H1 (cell line): ENCODE measurements around the gene ARHGAP18. TPM values are rescaled to one million over a fixed set of nuclear protein-coding genes. Genes with fewer than 3 reads are reported as not detected.

ENCODE experiments used
- CTCF ChIA-PET: fragments of 300-600 bp; sonication (Branson Sonifier 250); formaldehyde crosslinking; loops from one replicate; lab custom pipeline; 2021; ENCODE audit not compliant: partially characterized antibody; lab: Charles Lee
- POLR2A ChIA-PET: fragments of 300-600 bp; sonication (Branson Sonifier 250); formaldehyde crosslinking; loops from one replicate; lab custom pipeline; 2021; ENCODE audit warnings: inconsistent platforms; ENCODE audit not compliant: partially characterized antibody; lab: Charles Lee
- DNase-seq, 2 experiments: peaks; one replicate each; pipeline versions ENCODE4 v3.0.0 to v3.0.0-alpha.2; 2010 to 2022; ENCODE audit warnings: low spot score in 2 of 2, low read depth in 1 of 2, mixed read lengths in 1 of 2
- FAIRE-seq: peaks from 2 replicates; lab custom pipeline; 2011; peaks lifted over from hg19 to GRCh38; lab: Jason Lieb, UNC
- H2AFZ ChIP-seq: 2 replicates; pipeline ENCODE4 v1.8.1; 2012; ENCODE audit warnings: low read length, inconsistent platforms
- H2AK5ac ChIP-seq: 2 replicates; pipeline ENCODE4 v1.6.1; 2013; ENCODE audit warnings: low read depth, low read length
- H2BK120ac ChIP-seq: replicated peaks from 2 replicates; pipeline ENCODE3; 2013; ENCODE audit warnings: low read depth, low read length, inconsistent platforms
- H2BK12ac ChIP-seq: 2 replicates; pipeline ENCODE4 v1.6.1; 2013; ENCODE audit warnings: low read depth, low read length
- H2BK15ac ChIP-seq: 2 replicates; pipeline ENCODE4 v1.6.1; 2013; ENCODE audit warnings: low read length
- H2BK20ac ChIP-seq: 2 replicates; pipeline ENCODE4 v1.6.1; 2013; ENCODE audit warnings: low read length
- H2BK5ac ChIP-seq: 2 replicates; pipeline ENCODE4 v1.6.1; 2013; ENCODE audit warnings: low read depth, low read length
- H3K14ac ChIP-seq: 2 replicates; pipeline ENCODE4 v1.6.1; 2013; ENCODE audit warnings: inconsistent platforms; ENCODE audit not compliant: insufficient read length
- H3K18ac ChIP-seq: 2 replicates; pipeline ENCODE4 v1.6.1; 2013; ENCODE audit warnings: low read length; ENCODE audit errors: extremely low read depth
- H3K23ac ChIP-seq: 2 replicates; pipeline ENCODE4 v1.6.1; 2013; ENCODE audit warnings: inconsistent platforms; ENCODE audit not compliant: insufficient read length
- H3K23me2 ChIP-seq: 2 replicates; pipeline ENCODE4 v1.6.1; 2013; ENCODE audit warnings: low read depth, low read length
- H3K27ac ChIP-seq: 2 replicates; pipeline ENCODE4 v1.6.1; 2011; ENCODE audit warnings: low read depth, low read length, inconsistent platforms
- H3K27me3 ChIP-seq, 4 experiments: replicated peaks in 1 of 4; 1 replicate in 1 of 4; 2 replicates in 3 of 4; pipeline versions ENCODE4 v1.6.1 to v1.8.1; 2011 to 2013; ENCODE audit warnings: low read length in 3 of 4, mild to moderate bottlenecking in 3 of 4, inconsistent platforms in 2 of 4, mixed read lengths in 2 of 4, moderate library complexity in 1 of 4; ENCODE audit not compliant: control insufficient read depth in 3 of 4, insufficient read depth in 3 of 4; ENCODE audit errors: extremely low read depth in 1 of 4
- H3K36me3 ChIP-seq, 4 experiments: 2 replicates each; pipeline versions ENCODE4 v1.6.1 to v1.8.1; 2011 to 2013; ENCODE audit warnings: mild to moderate bottlenecking in 4 of 4, low read length in 3 of 4, moderate library complexity in 2 of 4, control low read depth in 1 of 4, inconsistent platforms in 1 of 4; ENCODE audit not compliant: insufficient read depth in 4 of 4, control insufficient read depth in 2 of 4
- H3K4ac ChIP-seq: replicated peaks from 2 replicates; pipeline ENCODE3; 2013; ENCODE audit warnings: low read length, low read depth, mixed read lengths, inconsistent platforms; ENCODE audit not compliant: insufficient read length
- H3K4me1 ChIP-seq, 4 experiments: replicated peaks in 1 of 4; 1 replicate in 1 of 4; 2 replicates in 3 of 4; pipeline versions ENCODE4 v1.6.1 to v1.8.1; 2011 to 2013; ENCODE audit warnings: low read length in 3 of 4, inconsistent platforms in 2 of 4, mixed read lengths in 1 of 4; ENCODE audit not compliant: insufficient read depth in 4 of 4, control insufficient read depth in 3 of 4
- H3K4me2 ChIP-seq, 2 experiments: 2 replicates each; pipeline versions ENCODE4 v1.6.1 to v1.8.1; 2011 to 2013; ENCODE audit warnings: low read depth in 2 of 2, low read length in 2 of 2, control low read depth in 1 of 2, inconsistent platforms in 1 of 2, mild to moderate bottlenecking in 1 of 2; ENCODE audit not compliant: insufficient read depth in 1 of 2
- H3K4me3 ChIP-seq, 4 experiments: fragments of 200-600, 300-600 bp in 1 of 4; sonication (generic), shearing (Covaris generic), sonication (Bioruptor Twin) in 1 of 4; 2 replicates each; pipeline versions ENCODE4 v1.5.1 to v1.8.1; 2011 to 2016; ENCODE audit warnings: low read length in 4 of 4, low read depth in 3 of 4, control low read depth in 2 of 4, inconsistent platforms in 2 of 4, mild to moderate bottlenecking in 2 of 4, mixed read lengths in 1 of 4, moderate library complexity in 1 of 4; ENCODE audit not compliant: insufficient read depth in 2 of 4; ENCODE audit errors: extremely low read depth in 1 of 4
- H3K56ac ChIP-seq: replicated peaks from 2 replicates; pipeline ENCODE3; 2013; ENCODE audit warnings: low read depth, mild to moderate bottlenecking, mixed read lengths, low read length, inconsistent platforms; ENCODE audit not compliant: insufficient read length
- H3K79me1 ChIP-seq: 2 replicates; pipeline ENCODE4 v1.6.1; 2013; ENCODE audit warnings: low read depth, low read length, control low read depth
- H3K79me2 ChIP-seq, 2 experiments: 2 replicates each; pipeline versions ENCODE4 v1.6.1 to v1.8.1; 2012 to 2013; ENCODE audit warnings: low read length in 2 of 2, mild to moderate bottlenecking in 2 of 2, inconsistent platforms in 1 of 2; ENCODE audit not compliant: insufficient read depth in 2 of 2, control insufficient read depth in 1 of 2
- H3K9ac ChIP-seq, 4 experiments: replicated peaks in 1 of 4; 1 replicate in 1 of 4; 2 replicates in 3 of 4; pipeline versions ENCODE4 v1.6.1 to v1.8.1; 2011 to 2013; ENCODE audit warnings: low read depth in 3 of 4, low read length in 3 of 4, control low read depth in 2 of 4, mild to moderate bottlenecking in 2 of 4, moderate library complexity in 2 of 4, inconsistent platforms in 1 of 4; ENCODE audit errors: extremely low read depth in 1 of 4
- H3K9me3 ChIP-seq, 2 experiments: 2 replicates each; pipeline versions ENCODE4 v1.6.1 to v1.8.1; 2012 to 2013; ENCODE audit warnings: mild to moderate bottlenecking in 2 of 2, moderate library complexity in 2 of 2, control low read depth in 1 of 2, inconsistent platforms in 1 of 2, low read depth in 1 of 2, low read length in 1 of 2, mixed read lengths in 1 of 2; ENCODE audit not compliant: insufficient read depth in 2 of 2
- H4K20me1 ChIP-seq, 2 experiments: replicated peaks in 1 of 2; 2 replicates each; pipeline versions ENCODE3 to v1.8.1; 2011 to 2013; ENCODE audit warnings: inconsistent platforms in 2 of 2, low read length in 2 of 2, mild to moderate bottlenecking in 1 of 2; ENCODE audit not compliant: insufficient read depth in 2 of 2, control insufficient read depth in 1 of 2
- H4K5ac ChIP-seq: 2 replicates; pipeline ENCODE4 v1.6.1; 2013; ENCODE audit warnings: low read length, low read depth, mixed read lengths, inconsistent platforms; ENCODE audit not compliant: insufficient read length
- H4K8ac ChIP-seq: 2 replicates; pipeline ENCODE4 v1.8.0; 2013; ENCODE audit warnings: mild to moderate bottlenecking, moderate library complexity, low read length, inconsistent platforms; ENCODE audit not compliant: insufficient read depth; ENCODE audit errors: extremely low read depth
- H4K91ac ChIP-seq: replicated peaks from 2 replicates; pipeline ENCODE3; 2013; ENCODE audit warnings: low read length, mixed read lengths, inconsistent platforms; ENCODE audit not compliant: insufficient read length
- CTBP2 ChIP-seq: IDR thresholded peaks from 2 replicates; pipeline ENCODE4 v1.7.0; 2011; ENCODE audit warnings: borderline replicate concordance, mild to moderate bottlenecking, moderate library complexity, mixed read lengths, low read length; ENCODE audit not compliant: insufficient read depth, insufficient read length
- WGBS, 2 experiments: shearing (Covaris generic) in 1 of 2; methylation state at CpG; one replicate each; pipeline versions ENCODE4 v1.1.6 to v1.1.7; 2013 to 2015; ENCODE audit warnings: low lambda C conversion rate in 2 of 2, mixed read lengths in 2 of 2, inconsistent platforms in 1 of 2, low coverage in 1 of 2, missing lambda C conversion rate in 1 of 2; ENCODE audit not compliant: insufficient replicate concordance in 2 of 2, insufficient coverage in 1 of 2, insufficient read length in 1 of 2; ENCODE audit errors: extremely low coverage in 1 of 2, missing lambda C conversion rate in 1 of 2; 5-methylcytosine and 5-hydroxymethylcytosine counted together
- polyA plus RNA-seq, 7 experiments: library from polyadenylated mRNA; depleted of rRNA in 3 of 7; stranded (reverse) in 5 of 7; unstranded in 2 of 7; fragments of >200 nt in 5 of 7; fragments of 200-250 nt in 2 of 7; gene quantifications; 1 replicate in 5 of 7; 2 replicates in 1 of 7; 4 replicates in 1 of 7; pipeline versions ENCODE4 v1.2.1 to v1.2.3, GENCODE V29; 2011 to 2013; ENCODE audit warnings: missing spikeins in 2 of 7, mixed read lengths in 2 of 7
- total RNA-seq: library from RNA; stranded (reverse); fragmentation: NEBNext Ultra II Directional; extraction: Animal tissue kit (Norgen Biotek cat#: 25700); gene quantifications from 2 replicates; pipeline ENCODE4 v1.2.1, GENCODE V29; 2021

Gene ARHGAP18
- total and polyA plus RNA-seq, 2 of the 8 experiments (the other 6 are each of a cell fraction or from before 2014, with no cell fraction given): 0.83 to 4.5 TPM

GRCh38 chr6:129615496-129615895 is 94.5 kb downstream of the ARHGAP18 start:
- Histone ChIP-seq H3K4ac (no peak overlapping the region), H3K23ac (no peak overlapping the region), H3K14ac (no peak overlapping the region), H2BK20ac (no peak overlapping the region), H2AFZ (no peak overlapping the region), H3K4me1 (no peaks in the 10 kb centered on the region; a peak in 1 of 7 replicates), H3K79me1 (no peaks in the 10 kb centered on the region), H3K23me2 (no peaks in the 10 kb centered on the region), H3K4me2 (no peak overlapping the region), H4K20me1 (no peaks in the 10 kb centered on the region), H2BK15ac (no peak overlapping the region), H3K79me2 (no peaks in the 10 kb centered on the region), H3K9ac (no peak overlapping the region), H3K27ac (no peak overlapping the region), H2BK12ac (no peak overlapping the region), H4K8ac (no peak overlapping the region), H3K18ac (no peak overlapping the region), H4K5ac (no peak overlapping the region), H3K27me3 (no peaks in the 10 kb centered on the region), H2BK120ac (no peak overlapping the region)
- POLR2A ChIA-PET: no interaction called here
- DNase-seq: no peak
- no peak for FAIRE-seq
- WGBS, 2 experiments: 88% methylated on average over 3 of the region's 3 CpGs; no CpG with 5 or more reads in 1 of the 2 experiments
- CTCF ChIA-PET: interaction anchor here (0.7 to 2.4 kb wide), 4 partner anchors 16 to 159 kb away, joined by 3 to 9 read pairs (median 3); no protein-coding TSS in a partner anchor
- no peak for TF ChIP-seq CTBP2
- TF ChIP-seq, all 59 proteins: peak for 0
- Histone ChIP-seq H3K9me3 (no peaks in the 10 kb centered on the region), H3K4me3 (no peak overlapping the region), H4K91ac (no peak overlapping the region), H3K36me3 (no peaks in the 10 kb centered on the region), H2BK5ac (no peak overlapping the region), H2AK5ac (no peak overlapping the region), H3K56ac (no peak overlapping the region)
